HEK293 (cell line): Measurements from ENCODE around the gene KCTD15.
A peak's percentile ranks its signal among the peaks of the same experiment; 100 is the strongest.

Experiments
- CTCF ChIA-PET: fragments of 350-600 bp; formaldehyde crosslinking; extraction: SDS; loops from one replicate; lab custom pipeline; 2021; ENCODE audit warnings: antibody characterized with exemption; lab: Yijun Ruan, JAX
- POLR2A ChIA-PET: fragments of 300-600 bp; formaldehyde crosslinking; extraction: SDS; loops from one replicate; lab custom pipeline; 2020; ENCODE audit warnings: antibody characterized with exemption, inconsistent platforms; lab: Yijun Ruan, JAX
- H3K27ac ChIP-seq: fragments of 200-500 bp; sonication (Bioruptor generic); 2 replicates; pipeline ENCODE4 v1.5.1; 2014; ENCODE audit warnings: low read depth, low read length, control low read depth, inconsistent platforms; ENCODE audit errors: extremely low read depth
- H3K36me3 ChIP-seq, 2 experiments: fragments of 200-500 bp in 1 of 2; sonication (Bioruptor generic) in 1 of 2; 1 replicate in 1 of 2; 2 replicates in 1 of 2; pipeline ENCODE4 v1.5.1; 2014 to 2017; ENCODE audit warnings: inconsistent platforms in 2 of 2, low read length in 2 of 2; ENCODE audit not compliant: control insufficient read depth in 2 of 2, insufficient read depth in 1 of 2
- H3K4me1 ChIP-seq: fragments of 200-500 bp; sonication (Bioruptor generic); 2 replicates; pipeline ENCODE4 v1.5.1; 2014; ENCODE audit warnings: mild to moderate bottlenecking, low read length, inconsistent platforms; ENCODE audit not compliant: control insufficient read depth, insufficient read depth
- H3K4me3 ChIP-seq: 2 replicates; pipeline ENCODE4 v1.5.1; 2011; ENCODE audit warnings: low read depth, mild to moderate bottlenecking, control low read depth, low read length, moderate library complexity
- H3K9me3 ChIP-seq: fragments of 200-500 bp; sonication (Bioruptor generic); 2 replicates; pipeline ENCODE4 v1.5.1; 2014; ENCODE audit warnings: low read depth, low read length, inconsistent platforms; ENCODE audit not compliant: control insufficient read depth, insufficient read depth
- EGR2 ChIP-seq: fragments of 450-650 bp; formaldehyde crosslinking; IDR thresholded peaks from 2 replicates; pipeline ENCODE4 v1.5.1; 2016; ENCODE audit warnings: low read depth, missing biosample characterization, missing genetic modification characterization
- HOXA7 ChIP-seq: sonication (generic); formaldehyde crosslinking; IDR thresholded peaks from 2 replicates; pipeline ENCODE4 v1.8.1; 2022; ENCODE audit warnings: missing genetic modification reagents, borderline replicate concordance
- SP2 ChIP-seq: fragments of 450-650 bp; formaldehyde crosslinking; IDR thresholded peaks from 2 replicates; pipeline ENCODE4 v1.5.1; 2016; ENCODE audit warnings: missing biosample characterization, missing genetic modification characterization
- SP3 ChIP-seq: fragments of 450-650 bp; formaldehyde crosslinking; IDR thresholded peaks from 2 replicates; pipeline ENCODE4 v1.5.1; 2016; ENCODE audit warnings: missing biosample characterization, missing genetic modification characterization
- ZBTB7A ChIP-seq: fragments of 450-650 bp; formaldehyde crosslinking; IDR thresholded peaks from 2 replicates; pipeline ENCODE4 v1.5.1; 2016; ENCODE audit warnings: low read depth, missing biosample characterization, missing genetic modification characterization
- ZEB2 ChIP-seq: fragments of 450-650 bp; formaldehyde crosslinking; IDR thresholded peaks from 2 replicates; pipeline ENCODE4 v1.5.1; 2016; ENCODE audit warnings: missing biosample characterization, missing genetic modification characterization
- ZFP3 ChIP-seq: fragments of 450-650 bp; formaldehyde crosslinking; IDR thresholded peaks from 2 replicates; pipeline ENCODE4 v1.5.1; 2016; ENCODE audit warnings: low read depth, missing biosample characterization, missing genetic modification characterization
- ZNF324 ChIP-seq: fragments of 450-650 bp; formaldehyde crosslinking; IDR thresholded peaks from 2 replicates; pipeline ENCODE4 v1.5.1; 2016; ENCODE audit warnings: missing biosample characterization, missing genetic modification characterization
- ZNF473 ChIP-seq: fragments of 450-650 bp; formaldehyde crosslinking; IDR thresholded peaks from 2 replicates; pipeline ENCODE4 v1.5.1; 2017; ENCODE audit warnings: missing biosample characterization, missing genetic modification characterization
- ZNF658 ChIP-seq: fragments of 450-650 bp; formaldehyde crosslinking; IDR thresholded peaks from 2 replicates; pipeline ENCODE4; 2016; ENCODE audit warnings: missing biosample characterization, missing genetic modification characterization
- TF ChIP-seq, protein P1 (sequence below): fragments of 450-650 bp; formaldehyde crosslinking; IDR thresholded peaks from 2 replicates; pipeline ENCODE4 v1.5.1; 2016; ENCODE audit warnings: missing biosample characterization, missing genetic modification characterization
- TF ChIP-seq, protein P2 (sequence below): fragments of 450-650 bp; formaldehyde crosslinking; IDR thresholded peaks from 2 replicates; pipeline ENCODE4 v1.5.1; 2016; ENCODE audit warnings: missing biosample characterization, missing genetic modification characterization
- TF ChIP-seq, protein P3 (sequence below): fragments of 450-650 bp; formaldehyde crosslinking; IDR thresholded peaks from 2 replicates; pipeline ENCODE4 v1.5.1; 2016; ENCODE audit warnings: missing biosample characterization, missing genetic modification characterization
- TF ChIP-seq, protein P4 (sequence below): fragments of 450-650 bp; formaldehyde crosslinking; IDR thresholded peaks from 2 replicates; pipeline ENCODE4 v1.5.1; 2017; ENCODE audit warnings: missing biosample characterization, missing genetic modification characterization
- TF ChIP-seq, protein P5 (sequence below): fragments of 450-650 bp; IDR thresholded peaks from 2 replicates; pipeline ENCODE4 v1.5.1; 2018; ENCODE audit warnings: missing biosample characterization, mild to moderate bottlenecking, missing genetic modification characterization
- TF ChIP-seq, protein P6 (sequence below): fragments of 450-650 bp; formaldehyde crosslinking; IDR thresholded peaks from 2 replicates; pipeline ENCODE4 v1.5.1; 2016; ENCODE audit warnings: missing biosample characterization, missing genetic modification characterization

Gene KCTD15

DNA sequence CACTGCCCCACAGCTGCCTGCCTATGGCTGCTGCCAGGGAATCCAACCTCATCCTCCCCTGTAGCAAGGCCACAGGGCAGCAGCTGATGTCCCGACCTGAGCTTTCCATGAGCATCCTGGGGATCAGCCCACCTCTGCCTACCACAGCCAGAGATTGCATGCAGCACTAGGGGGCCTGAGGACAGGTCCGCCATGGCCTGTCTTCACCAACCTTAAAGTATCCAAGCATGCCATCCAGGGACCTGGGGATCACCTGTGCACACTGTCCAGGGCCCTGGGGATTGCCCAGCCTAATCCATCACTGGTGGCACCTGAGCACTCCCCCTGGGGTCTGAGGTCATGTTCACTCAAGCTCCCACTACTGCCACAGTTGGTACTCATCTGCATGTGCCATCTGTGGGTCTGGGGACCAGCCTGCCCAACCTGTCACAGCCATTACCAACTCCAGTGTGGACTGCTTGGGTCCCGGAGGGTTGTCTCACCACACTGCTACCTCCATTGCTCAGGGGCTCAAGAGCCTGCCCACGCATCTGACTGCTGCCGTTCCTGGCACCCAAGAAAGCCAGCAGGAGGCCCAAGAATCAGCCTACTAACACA lies 53.0 kb downstream of the KCTD15 start:
- POLR2A ChIA-PET, result interaction anchor here (1.3 kb wide), 1 partner anchor 9 kb away, joined by 3 read pairs; no protein-coding TSS in a partner anchor
- peaks cover 6% of the 10 kb centered on the region for H3K9me3 ChIP-seq
- no peaks in the 10 kb centered on the region for H3K4me1 ChIP-seq
- no peak overlapping the region for H3K27ac ChIP-seq
- TF ChIP-seq SP2, result no peak
- TF ChIP-seq ZNF658 (tag by site-specific recombination), result no peak
- no peak for TF ChIP-seq ZBTB7A
- TF ChIP-seq ZNF473 (tag by site-specific recombination), result no peak
- no peak for TF ChIP-seq ZEB2
- TF ChIP-seq, protein P1, sequence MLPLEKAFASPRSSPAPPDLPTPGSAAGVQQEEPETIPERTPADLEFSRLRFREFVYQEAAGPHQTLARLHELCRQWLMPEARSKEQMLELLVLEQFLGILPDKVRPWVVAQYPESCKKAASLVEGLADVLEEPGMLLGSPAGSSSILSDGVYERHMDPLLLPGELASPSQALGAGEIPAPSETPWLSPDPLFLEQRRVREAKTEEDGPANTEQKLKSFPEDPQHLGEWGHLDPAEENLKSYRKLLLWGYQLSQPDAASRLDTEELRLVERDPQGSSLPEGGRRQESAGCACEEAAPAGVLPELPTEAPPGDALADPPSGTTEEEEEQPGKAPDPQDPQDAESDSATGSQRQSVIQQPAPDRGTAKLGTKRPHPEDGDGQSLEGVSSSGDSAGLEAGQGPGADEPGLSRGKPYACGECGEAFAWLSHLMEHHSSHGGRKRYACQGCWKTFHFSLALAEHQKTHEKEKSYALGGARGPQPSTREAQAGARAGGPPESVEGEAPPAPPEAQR (tag by site-specific recombination), result no peak
- no peak for TF ChIP-seq HOXA7 (CRISPR knock-in tag)
- TF ChIP-seq, protein P2, sequence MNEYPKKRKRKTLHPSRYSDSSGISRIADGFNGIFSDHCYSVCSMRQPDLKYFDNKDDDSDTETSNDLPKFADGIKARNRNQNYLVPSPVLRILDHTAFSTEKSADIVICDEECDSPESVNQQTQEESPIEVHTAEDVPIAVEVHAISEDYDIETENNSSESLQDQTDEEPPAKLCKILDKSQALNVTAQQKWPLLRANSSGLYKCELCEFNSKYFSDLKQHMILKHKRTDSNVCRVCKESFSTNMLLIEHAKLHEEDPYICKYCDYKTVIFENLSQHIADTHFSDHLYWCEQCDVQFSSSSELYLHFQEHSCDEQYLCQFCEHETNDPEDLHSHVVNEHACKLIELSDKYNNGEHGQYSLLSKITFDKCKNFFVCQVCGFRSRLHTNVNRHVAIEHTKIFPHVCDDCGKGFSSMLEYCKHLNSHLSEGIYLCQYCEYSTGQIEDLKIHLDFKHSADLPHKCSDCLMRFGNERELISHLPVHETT (tag by site-specific recombination), result no peak
- TF ChIP-seq, protein P3, sequence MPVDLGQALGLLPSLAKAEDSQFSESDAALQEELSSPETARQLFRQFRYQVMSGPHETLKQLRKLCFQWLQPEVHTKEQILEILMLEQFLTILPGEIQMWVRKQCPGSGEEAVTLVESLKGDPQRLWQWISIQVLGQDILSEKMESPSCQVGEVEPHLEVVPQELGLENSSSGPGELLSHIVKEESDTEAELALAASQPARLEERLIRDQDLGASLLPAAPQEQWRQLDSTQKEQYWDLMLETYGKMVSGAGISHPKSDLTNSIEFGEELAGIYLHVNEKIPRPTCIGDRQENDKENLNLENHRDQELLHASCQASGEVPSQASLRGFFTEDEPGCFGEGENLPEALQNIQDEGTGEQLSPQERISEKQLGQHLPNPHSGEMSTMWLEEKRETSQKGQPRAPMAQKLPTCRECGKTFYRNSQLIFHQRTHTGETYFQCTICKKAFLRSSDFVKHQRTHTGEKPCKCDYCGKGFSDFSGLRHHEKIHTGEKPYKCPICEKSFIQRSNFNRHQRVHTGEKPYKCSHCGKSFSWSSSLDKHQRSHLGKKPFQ, result no peak
- CTCF ChIA-PET, result interaction anchor here (1.4 kb wide), 1 partner anchor 296 kb away, joined by 5 read pairs; no protein-coding TSS in a partner anchor
- H3K36me3 ChIP-seq, result no peaks in the 10 kb centered on the region; a peak in 1 of 3 replicates
- no peak overlapping the region for H3K4me3 ChIP-seq

DNA sequence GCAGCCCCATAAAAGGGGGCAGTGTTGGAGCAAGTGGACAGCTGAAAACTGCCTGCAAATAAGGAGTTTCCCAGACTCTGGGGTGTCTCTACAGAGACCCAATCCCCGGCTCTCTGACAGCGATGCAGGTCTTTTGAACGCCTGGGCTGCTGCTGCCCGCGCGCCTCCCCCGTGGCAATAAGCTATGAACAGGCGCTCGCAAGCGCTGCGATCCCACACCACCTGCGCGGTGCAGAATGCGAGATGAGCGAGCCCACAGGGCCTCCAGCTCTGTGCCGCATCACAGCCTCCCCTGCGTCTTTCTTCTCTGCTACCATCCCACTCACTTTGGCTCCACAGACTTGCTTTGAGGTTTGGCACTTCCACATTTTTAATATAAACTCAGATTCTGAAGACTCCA lies 62.3 kb downstream of the KCTD15 start:
- no peak overlapping the region for H3K27ac ChIP-seq
- CTCF ChIA-PET, result interaction anchor here (0.6 to 1.3 kb wide), 3 partner anchors 15 to 81 kb away, joined by 3 to 5 read pairs (median 3); no protein-coding TSS in a partner anchor
- TF ChIP-seq ZNF324 (tag by site-specific recombination) (no peak), EGR2 (0 out of 2 replicates have a peak, but pooled peaks have one; percentile 24), ZFP3 (tag by site-specific recombination) (no peak), SP3 (tag by site-specific recombination) (no peak)
- TF ChIP-seq, protein P4, sequence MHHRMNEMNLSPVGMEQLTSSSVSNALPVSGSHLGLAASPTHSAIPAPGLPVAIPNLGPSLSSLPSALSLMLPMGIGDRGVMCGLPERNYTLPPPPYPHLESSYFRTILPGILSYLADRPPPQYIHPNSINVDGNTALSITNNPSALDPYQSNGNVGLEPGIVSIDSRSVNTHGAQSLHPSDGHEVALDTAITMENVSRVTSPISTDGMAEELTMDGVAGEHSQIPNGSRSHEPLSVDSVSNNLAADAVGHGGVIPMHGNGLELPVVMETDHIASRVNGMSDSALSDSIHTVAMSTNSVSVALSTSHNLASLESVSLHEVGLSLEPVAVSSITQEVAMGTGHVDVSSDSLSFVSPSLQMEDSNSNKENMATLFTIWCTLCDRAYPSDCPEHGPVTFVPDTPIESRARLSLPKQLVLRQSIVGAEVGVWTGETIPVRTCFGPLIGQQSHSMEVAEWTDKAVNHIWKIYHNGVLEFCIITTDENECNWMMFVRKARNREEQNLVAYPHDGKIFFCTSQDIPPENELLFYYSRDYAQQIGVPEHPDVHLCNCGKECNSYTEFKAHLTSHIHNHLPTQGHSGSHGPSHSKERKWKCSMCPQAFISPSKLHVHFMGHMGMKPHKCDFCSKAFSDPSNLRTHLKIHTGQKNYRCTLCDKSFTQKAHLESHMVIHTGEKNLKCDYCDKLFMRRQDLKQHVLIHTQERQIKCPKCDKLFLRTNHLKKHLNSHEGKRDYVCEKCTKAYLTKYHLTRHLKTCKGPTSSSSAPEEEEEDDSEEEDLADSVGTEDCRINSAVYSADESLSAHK (tag by site-specific recombination), result no peak
- TF ChIP-seq, protein P5, sequence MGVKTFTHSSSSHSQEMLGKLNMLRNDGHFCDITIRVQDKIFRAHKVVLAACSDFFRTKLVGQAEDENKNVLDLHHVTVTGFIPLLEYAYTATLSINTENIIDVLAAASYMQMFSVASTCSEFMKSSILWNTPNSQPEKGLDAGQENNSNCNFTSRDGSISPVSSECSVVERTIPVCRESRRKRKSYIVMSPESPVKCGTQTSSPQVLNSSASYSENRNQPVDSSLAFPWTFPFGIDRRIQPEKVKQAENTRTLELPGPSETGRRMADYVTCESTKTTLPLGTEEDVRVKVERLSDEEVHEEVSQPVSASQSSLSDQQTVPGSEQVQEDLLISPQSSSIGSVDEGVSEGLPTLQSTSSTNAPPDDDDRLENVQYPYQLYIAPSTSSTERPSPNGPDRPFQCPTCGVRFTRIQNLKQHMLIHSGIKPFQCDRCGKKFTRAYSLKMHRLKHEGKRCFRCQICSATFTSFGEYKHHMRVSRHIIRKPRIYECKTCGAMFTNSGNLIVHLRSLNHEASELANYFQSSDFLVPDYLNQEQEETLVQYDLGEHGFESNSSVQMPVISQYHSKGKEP (tag by site-specific recombination), result no peak
- TF ChIP-seq, protein P6, sequence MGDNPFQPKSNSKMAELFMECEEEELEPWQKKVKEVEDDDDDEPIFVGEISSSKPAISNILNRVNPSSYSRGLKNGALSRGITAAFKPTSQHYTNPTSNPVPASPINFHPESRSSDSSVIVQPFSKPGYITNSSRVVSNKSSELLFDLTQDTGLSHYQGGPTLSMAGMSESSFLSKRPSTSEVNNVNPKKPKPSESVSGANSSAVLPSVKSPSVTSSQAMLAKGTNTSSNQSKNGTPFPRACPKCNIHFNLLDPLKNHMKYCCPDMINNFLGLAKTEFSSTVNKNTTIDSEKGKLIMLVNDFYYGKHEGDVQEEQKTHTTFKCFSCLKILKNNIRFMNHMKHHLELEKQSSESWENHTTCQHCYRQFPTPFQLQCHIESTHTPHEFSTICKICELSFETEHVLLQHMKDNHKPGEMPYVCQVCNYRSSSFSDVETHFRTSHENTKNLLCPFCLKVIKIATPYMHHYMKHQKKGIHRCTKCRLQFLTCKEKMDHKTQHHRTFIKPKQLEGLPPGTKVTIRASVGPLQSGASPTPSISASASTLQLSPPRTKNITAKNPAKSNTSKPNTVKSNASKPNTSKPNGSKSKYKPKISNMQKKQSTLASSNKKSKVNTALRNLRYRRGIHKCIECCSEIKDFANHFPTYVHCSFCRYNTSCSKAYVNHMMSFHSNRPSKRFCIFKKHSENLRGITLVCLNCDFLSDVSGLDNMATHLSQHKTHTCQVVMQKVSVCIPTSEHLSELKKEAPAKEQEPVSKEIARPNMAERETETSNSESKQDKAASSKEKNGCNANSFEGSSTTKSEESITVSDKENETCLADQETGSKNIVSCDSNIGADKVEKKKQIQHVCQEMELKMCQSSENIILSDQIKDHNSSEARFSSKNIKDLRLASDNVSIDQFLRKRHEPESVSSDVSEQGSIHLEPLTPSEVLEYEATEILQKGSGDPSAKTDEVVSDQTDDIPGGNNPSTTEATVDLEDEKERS (tag by site-specific recombination), result no peak
- H3K4me1 ChIP-seq, result 0 out of 2 replicates have a peak, but pooled peaks cover 3% of the 10 kb centered on the region
- no peaks in the 10 kb centered on the region; a peak in 1 of 3 replicates for H3K36me3 ChIP-seq
- H3K9me3 ChIP-seq, result no peaks in the 10 kb centered on the region
- H3K4me3 ChIP-seq, result no peak overlapping the region
- POLR2A ChIA-PET, result interaction anchor here (0.5 to 0.9 kb wide), 3 partner anchors 11 to 286 kb away, joined by 3 read pairs; no protein-coding TSS in a partner anchor
